K562 (cell line): ENCODE measurements around the gene ABT1. TPM values are rescaled to one million over a fixed set of nuclear protein-coding genes. Genes with fewer than 3 reads are reported as not detected.

Experiments used
- ARID3A ChIP-seq: IDR thresholded peaks from 2 replicates; pipeline ENCODE4 v1.6.1; 2012; ENCODE audit warnings: low read depth, low read length, improper control_type of control experiment, borderline replicate concordance
- CAMTA2 ChIP-seq: fragments of 250-450 bp; sonication (Bioruptor Pico); conservative IDR thresholded peaks from 2 replicates; pipeline ENCODE4 v1.5.1; 2022
- CBX3 ChIP-seq, 2 experiments: IDR thresholded peaks; 1 replicate in 1 of 2; 2 replicates in 1 of 2; pipeline ENCODE4 v1.6.1; 2012; ENCODE audit warnings: inconsistent platforms in 2 of 2, low read length in 2 of 2, borderline replicate concordance in 1 of 2, control low read depth in 1 of 2
- ELF4 ChIP-seq: fragments of 450-650 bp; formaldehyde crosslinking; IDR thresholded peaks from 2 replicates; pipeline ENCODE4 v1.4.0; 2022; ENCODE audit warnings: missing genetic modification characterization
- FOSL1 ChIP-seq: fragments of 200-800 bp; sonication (Bioruptor generic); conservative IDR thresholded peaks from 2 replicates; pipeline ENCODE4 v1.6.1; 2016; ENCODE audit warnings: missing genetic modification characterization, missing compliant biosample characterization
- FOXM1 ChIP-seq, 2 experiments: fragments of 450-650 bp in 1 of 2; sonication (generic) in 1 of 2; formaldehyde crosslinking in 1 of 2; IDR thresholded peaks; 2 replicates each; pipeline versions ENCODE4 v1.6.1 to v1.9.0; 2017 to 2022; ENCODE audit warnings: low read depth in 2 of 2, mild to moderate bottlenecking in 2 of 2, missing genetic modification reagents in 1 of 2, moderate library complexity in 1 of 2
- GABPB2 ChIP-seq: fragments of 250-450 bp; sonication (Bioruptor Pico); conservative IDR thresholded peaks from 2 replicates; pipeline ENCODE4 v1.5.1; 2021; ENCODE audit warnings: mild to moderate bottlenecking
- HDAC1 ChIP-seq, 2 experiments: fragments of 450-650 bp; IDR thresholded peaks; 2 replicates each; pipeline ENCODE4 v1.6.1; 2016 to 2017; ENCODE audit warnings: inconsistent platforms in 1 of 2, mild to moderate bottlenecking in 1 of 2, moderate library complexity in 1 of 2
- MNT ChIP-seq, 2 experiments: fragments of 450-650 bp; conservative IDR thresholded peaks; 2 replicates each; pipeline ENCODE4 v1.6.1; 2017; ENCODE audit warnings: mild to moderate bottlenecking in 2 of 2, moderate library complexity in 2 of 2
- MXI1 ChIP-seq: IDR thresholded peaks from 2 replicates; pipeline ENCODE4 v1.6.1; 2011; ENCODE audit warnings: low read depth, mild to moderate bottlenecking, improper control_type of control experiment, low read length
- NFIC ChIP-seq: fragments of 450-650 bp; IDR thresholded peaks from 2 replicates; pipeline ENCODE4 v1.6.1; 2017; ENCODE audit warnings: mild to moderate bottlenecking, inconsistent platforms
- POLR2G ChIP-seq: fragments of 200-400 bp; formaldehyde crosslinking; IDR thresholded peaks from 2 replicates; pipeline ENCODE4 v1.6.1; 2017; ENCODE audit warnings: low read depth, mild to moderate bottlenecking, antibody characterized with exemption, low read length, moderate library complexity
- RUNX1 ChIP-seq: sonication (generic); IDR thresholded peaks from 2 replicates; pipeline ENCODE4 v1.6.1; 2016; ENCODE audit warnings: antibody characterized with exemption, low read depth
- TBP ChIP-seq: optimal IDR thresholded peaks from 2 replicates; pipeline ENCODE3; 2011; ENCODE audit warnings: low read depth, low read length, improper control_type of control experiment
- TOE1 ChIP-seq, 2 experiments: fragments of 450-650 bp in 1 of 2; sonication (generic) in 1 of 2; formaldehyde crosslinking in 1 of 2; IDR thresholded peaks; 2 replicates each; pipeline versions ENCODE4 v1.7.1 to v1.8.0; 2016 to 2022; ENCODE audit warnings: borderline replicate concordance in 2 of 2, mild to moderate bottlenecking in 2 of 2, antibody characterized with exemption in 1 of 2, inconsistent platforms in 1 of 2, low read depth in 1 of 2, missing genetic modification reagents in 1 of 2, moderate library complexity in 1 of 2
- USF1 ChIP-seq: sonication (generic); formaldehyde crosslinking; IDR thresholded peaks from 2 replicates; pipeline ENCODE4 v1.9.0; 2022; ENCODE audit warnings: mild to moderate bottlenecking, missing genetic modification reagents
- ZBTB2 ChIP-seq: fragments of 450-650 bp; IDR thresholded peaks from 2 replicates; pipeline ENCODE4 v1.6.1; 2016; ENCODE audit warnings: antibody characterized with exemption
- ZBTB8A ChIP-seq: fragments of 450-650 bp; IDR thresholded peaks from 2 replicates; pipeline ENCODE4 v1.6.1; 2018; ENCODE audit warnings: mild to moderate bottlenecking, moderate library complexity; ENCODE audit not compliant: partially characterized antibody
- ZNF133 ChIP-seq: fragments of 250-450 bp; sonication (Bioruptor Pico); IDR thresholded peaks from 2 replicates; pipeline ENCODE4 v1.4.0; 2020; ENCODE audit warnings: mild to moderate bottlenecking
- ZNF3 ChIP-seq: fragments of 250-450 bp; sonication (Bioruptor Pico); IDR thresholded peaks from 2 replicates; pipeline ENCODE4 v1.5.0; 2021; ENCODE audit warnings: mild to moderate bottlenecking, moderate library complexity
- ZNF830 ChIP-seq: fragments of 250-450 bp; sonication (Bioruptor Pico); IDR thresholded peaks from 2 replicates; pipeline ENCODE4 v1.5.0; 2021; ENCODE audit warnings: mild to moderate bottlenecking
- polyA plus RNA-seq, 8 experiments: library from polyadenylated mRNA; depleted of rRNA in 4 of 8; stranded (reverse) in 5 of 8; unstranded in 3 of 8; fragments of >200 nt; fragmentation: Nextera tagmentation in 2 of 8; fragmentation: Illumina TruSeq in 1 of 8; extraction: Ambion mirVana in 2 of 8; extraction: Trizol in 1 of 8; gene quantifications; 2 replicates each; pipeline versions ENCODE4 v1.2.1 to v1.2.3, GENCODE V29; 2011 to 2014; ENCODE audit warnings: inconsistent platforms in 1 of 8, missing spikeins in 1 of 8
- total RNA-seq, 7 experiments: library from RNA; depleted of rRNA in 6 of 7; stranded (reverse); fragments of >200 nt in 6 of 7; fragmentation: Illumina TruSeq in 2 of 7; extraction: Trizol in 2 of 7; gene quantifications; 2 replicates each; pipeline versions ENCODE4 v1.2.1 to v1.2.3, GENCODE V29; 2011 to 2021; ENCODE audit warnings: low replicate concordance in 1 of 7

Gene ABT1
- total and polyA plus RNA-seq, 9 of the 15 experiments (the other 6 are each of a cell fraction or from before 2014, with no cell fraction given), result 8.8 to 52.7 (median 40.7) TPM

- TF ChIP-seq ZBTB2 (peak; percentile 57; the same call in 1 of the 2 replicates), ZNF133 (no peak), CAMTA2 (no peak), RUNX1 (no peak), TBP (peak; percentile 100), CBX3 (IDR thresholded peaks at IDR 0.05; ENCODE audit: borderline replicate concordance in 1 of 2, low read length in 2 of 2) (peak in 1 of 2 experiments; percentile 84; a peak in 2 of 3 replicates), NFIC (peak; percentile 81; the same call in 1 of the 2 replicates), FOSL1 (tag) (peak; percentile 84), MXI1 (peak; percentile 47; the same call in 1 of the 2 replicates), POLR2G (no peak), ELF4 (CRISPR knock-in tag) (peak; percentile 5; the same call in 1 of the 2 replicates), ZBTB8A (peak; percentile 82), HDAC1 (IDR thresholded peaks at IDR 0.05) (peak; percentile 65 to 98), ZNF830 (no peak), GABPB2 (CRISPR knock-in tag) (no peak), ARID3A (peak; percentile 52; the same call in 1 of the 2 replicates), ZNF3 (CRISPR knock-in tag) (no peak), TOE1 (IDR thresholded peaks at IDR 0.05; ENCODE audit: borderline replicate concordance) (peak; percentile 36; the same call in 1 of the 2 replicates), TOE1 (CRISPR knock-in tag; IDR thresholded peaks at IDR 0.05; ENCODE audit: borderline replicate concordance, low read depth) (no peak), USF1 (CRISPR knock-in tag) (no peak), FOXM1 (IDR thresholded peaks at IDR 0.05; ENCODE audit: low read depth) (no peak; the same call in 1 of the 2 replicates), FOXM1 (CRISPR knock-in tag; IDR thresholded peaks at IDR 0.05; ENCODE audit: low read depth) (peak; percentile 63; the same call in 1 of the 2 replicates), MNT (conservative IDR thresholded peaks at IDR 0.05) (peak; percentile 14 to 71; a peak in 2 of 4 replicates)
Measured at GRCh38 chr6:26553635-26554446, 42.9 kb upstream of the ABT1 start (continued).
